ENCODE measurements around the gene AKT1.
A peak's percentile ranks its signal among the peaks of the same experiment; 100 is the strongest.

AKT1 gene

GRCh38 chr14:104830781-104831180 is 35.2 kb upstream of the AKT1 start:
- no peak for TF ChIP-seq CTCF (IDR thresholded peaks at IDR 0.05; ENCODE audit: low read depth, low read length, missing control alignments)
- H3K4me3 ChIP-seq (ENCODE audit: low read depth, low read length): no peak overlapping the region
- DNase-seq (ENCODE audit: low read depth): no peak

- no peak for DNase-seq (ENCODE audit: low read depth)
- TF ChIP-seq CTCF (IDR thresholded peaks at IDR 0.05; ENCODE audit: low read depth, low read length, missing control alignments): peak; percentile 62
- no peak overlapping the region for H3K4me3 ChIP-seq (ENCODE audit: low read depth, low read length)
Observed at GRCh38 chr14:104827177-104828055, 31.9 kb upstream of the AKT1 start.

- no peak for TF ChIP-seq CTCF (IDR thresholded peaks at IDR 0.05; ENCODE audit: low read depth, low read length, missing control alignments)
- H3K4me3 ChIP-seq (ENCODE audit: low read depth, low read length): no peak overlapping the region
- DNase-seq (ENCODE audit: low read depth): no peak
Observed at GRCh38 chr14:104826861-104827176, 31.3 kb upstream of the AKT1 start.

- DNase-seq (ENCODE audit: low read depth): no peak
- peak; percentile 58 for TF ChIP-seq CTCF (IDR thresholded peaks at IDR 0.05; ENCODE audit: low read depth, low read length, missing control alignments)
Observed at GRCh38 chr14:104826189-104826860, 30.8 kb upstream of the AKT1 start.

GRCh38 chr14:104824353-104824997 is 28.9 kb upstream of the AKT1 start:
- no peak for DNase-seq (ENCODE audit: low read depth)
- no peak for TF ChIP-seq CTCF (IDR thresholded peaks at IDR 0.05; ENCODE audit: low read depth, low read length, missing control alignments)
- H3K4me3 ChIP-seq (ENCODE audit: low read depth, low read length): no peak overlapping the region

More at GRCh38 chr14:104826189-104826860, 30.8 kb upstream of the AKT1 start:
- peak overlapping the region; percentile 46 for H3K4me3 ChIP-seq (ENCODE audit: low read depth, low read length)

- H3K4me3 ChIP-seq (ENCODE audit: low read depth, low read length): no peak overlapping the region
- no peak for DNase-seq (ENCODE audit: low read depth)
- no peak for TF ChIP-seq CTCF (IDR thresholded peaks at IDR 0.05; ENCODE audit: low read depth, low read length, missing control alignments)
Observed at GRCh38 chr14:104822821-104823615, 27.5 kb upstream of the AKT1 start.

Measured in GM12864 (cell line).